ENCODE data around the gene SCGB1D4.
A peak's percentile ranks its signal among the peaks of the same experiment; 100 is the strongest.
"Not testable (repeated sequence)": the region's sequence is repeated elsewhere in the genome, so short reads cannot be mapped to it uniquely, and the experiment has no call there.

Gene SCGB1D4

DNA sequence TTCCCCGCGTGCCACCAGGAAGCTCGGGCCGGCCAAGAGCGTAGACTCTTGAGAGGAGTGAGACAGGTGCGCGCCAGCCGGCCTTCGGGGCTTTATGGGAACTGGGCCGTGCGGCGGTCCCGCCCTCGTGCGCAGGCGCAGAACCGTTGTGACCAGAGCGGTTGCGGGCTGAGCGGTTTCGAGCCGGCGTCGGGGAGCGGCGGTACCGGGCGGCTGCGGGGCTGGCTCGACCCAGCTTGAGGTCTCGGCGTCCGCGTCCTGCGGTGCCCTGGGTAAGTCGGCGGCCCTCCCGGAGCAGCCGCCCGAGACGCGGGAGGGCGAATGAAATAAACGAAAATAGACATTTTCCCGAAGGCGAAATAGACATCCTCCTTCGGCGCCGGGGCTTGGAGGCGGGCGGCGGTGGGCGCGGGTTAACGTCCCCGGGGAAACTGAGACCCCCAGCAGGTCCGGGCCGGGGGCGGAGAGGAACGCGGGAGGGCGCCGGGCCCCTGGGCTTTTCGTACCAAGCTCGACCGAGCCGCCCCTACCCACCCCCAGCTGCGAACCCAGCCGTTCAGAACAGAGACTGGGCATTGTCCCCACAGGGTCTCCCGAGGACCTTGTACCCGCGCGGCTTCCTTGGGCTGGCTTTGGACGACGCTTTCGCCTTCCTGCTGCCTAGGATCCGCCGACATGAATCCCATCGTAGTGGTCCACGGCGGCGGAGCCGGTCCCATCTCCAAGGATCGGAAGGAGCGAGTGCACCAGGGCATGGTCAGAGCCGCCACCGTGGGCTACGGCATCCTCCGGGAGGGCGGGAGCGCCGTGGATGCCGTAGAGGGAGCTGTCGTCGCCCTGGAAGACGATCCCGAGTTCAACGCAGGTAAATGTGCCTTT, 38.7 kb upstream of the SCGB1D4 start, which contains the start of gene ASRGL1:
Gene ASRGL1, plus strand, starts transcription at position 146 of the 879 bp plus-strand sequence. Its CDS starts 530 bp downstream, at position 676.
- TF ChIP-seq, protein P1, sequence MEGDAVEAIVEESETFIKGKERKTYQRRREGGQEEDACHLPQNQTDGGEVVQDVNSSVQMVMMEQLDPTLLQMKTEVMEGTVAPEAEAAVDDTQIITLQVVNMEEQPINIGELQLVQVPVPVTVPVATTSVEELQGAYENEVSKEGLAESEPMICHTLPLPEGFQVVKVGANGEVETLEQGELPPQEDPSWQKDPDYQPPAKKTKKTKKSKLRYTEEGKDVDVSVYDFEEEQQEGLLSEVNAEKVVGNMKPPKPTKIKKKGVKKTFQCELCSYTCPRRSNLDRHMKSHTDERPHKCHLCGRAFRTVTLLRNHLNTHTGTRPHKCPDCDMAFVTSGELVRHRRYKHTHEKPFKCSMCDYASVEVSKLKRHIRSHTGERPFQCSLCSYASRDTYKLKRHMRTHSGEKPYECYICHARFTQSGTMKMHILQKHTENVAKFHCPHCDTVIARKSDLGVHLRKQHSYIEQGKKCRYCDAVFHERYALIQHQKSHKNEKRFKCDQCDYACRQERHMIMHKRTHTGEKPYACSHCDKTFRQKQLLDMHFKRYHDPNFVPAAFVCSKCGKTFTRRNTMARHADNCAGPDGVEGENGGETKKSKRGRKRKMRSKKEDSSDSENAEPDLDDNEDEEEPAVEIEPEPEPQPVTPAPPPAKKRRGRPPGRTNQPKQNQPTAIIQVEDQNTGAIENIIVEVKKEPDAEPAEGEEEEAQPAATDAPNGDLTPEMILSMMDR (IDR thresholded peaks at IDR 0.05; ENCODE audit: low read depth, low read length): no peak
- no peak for DNase-seq (ENCODE audit: extremely low read depth, low read depth)

DNA sequence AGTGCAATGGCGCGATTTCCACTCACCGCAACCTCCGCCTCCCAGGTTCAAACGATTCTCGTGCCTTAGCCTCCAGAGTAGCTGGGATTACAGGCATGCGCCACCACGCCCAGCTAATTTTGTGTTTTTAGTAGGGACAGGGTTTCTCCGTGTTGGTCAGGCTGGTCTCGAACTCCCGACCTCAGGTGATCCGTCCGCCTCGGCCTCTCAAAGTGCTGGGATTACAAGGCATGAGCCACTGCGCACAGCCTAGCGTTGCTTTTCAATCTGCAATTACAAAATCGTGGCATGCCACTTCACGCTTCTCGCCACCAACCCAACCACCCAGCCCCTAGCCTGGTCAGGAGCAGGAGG, 38.1 kb upstream of the SCGB1D4 start:
- DNase-seq (ENCODE audit: extremely low read depth, low read depth): not testable (repeated sequence)

DNA sequence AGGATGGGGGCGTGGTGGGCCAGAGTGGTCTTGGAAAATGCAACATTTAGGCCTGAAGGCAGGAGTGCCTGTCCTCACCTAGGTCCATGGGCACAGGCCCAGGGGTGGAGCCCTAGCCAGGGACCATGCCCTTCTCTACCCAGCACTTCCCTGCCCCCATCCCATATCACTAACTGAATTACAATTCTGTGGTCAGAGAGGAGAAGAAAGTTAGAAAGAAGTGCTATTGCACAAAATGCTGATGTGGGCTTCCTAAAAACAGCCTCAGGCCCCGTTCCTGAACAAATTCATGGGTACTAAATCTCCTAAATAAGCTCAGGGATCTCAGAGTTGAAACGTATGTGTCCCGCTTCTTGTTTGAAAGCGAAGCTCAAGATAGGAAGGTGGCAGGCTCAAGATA, 34.9 kb upstream of the SCGB1D4 start:
- no peak for DNase-seq (ENCODE audit: extremely low read depth, low read depth)
- TF ChIP-seq, protein P1 (IDR thresholded peaks at IDR 0.05; ENCODE audit: low read depth, low read length): no peak

DNA sequence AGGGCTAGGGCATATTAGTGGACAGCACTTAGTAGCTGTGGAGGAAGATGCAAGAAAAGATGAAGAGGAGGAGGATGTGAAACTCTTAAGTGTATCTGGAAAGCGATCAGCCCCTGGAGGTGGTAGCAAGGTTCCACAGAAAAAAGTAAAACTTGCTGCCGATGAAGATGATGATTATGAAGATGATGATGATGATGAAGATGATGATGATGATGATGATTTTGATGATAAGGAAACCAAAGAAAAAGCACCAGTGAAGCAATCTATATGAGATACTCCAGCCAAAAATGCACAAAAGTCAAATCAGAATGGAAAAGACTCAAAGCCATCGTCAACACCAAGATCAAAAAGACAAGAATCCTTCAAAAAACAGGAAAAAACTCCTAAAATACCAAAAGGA, 32.4 kb upstream of the SCGB1D4 start:
- not testable (repeated sequence) for DNase-seq (ENCODE audit: extremely low read depth, low read depth)

DNA sequence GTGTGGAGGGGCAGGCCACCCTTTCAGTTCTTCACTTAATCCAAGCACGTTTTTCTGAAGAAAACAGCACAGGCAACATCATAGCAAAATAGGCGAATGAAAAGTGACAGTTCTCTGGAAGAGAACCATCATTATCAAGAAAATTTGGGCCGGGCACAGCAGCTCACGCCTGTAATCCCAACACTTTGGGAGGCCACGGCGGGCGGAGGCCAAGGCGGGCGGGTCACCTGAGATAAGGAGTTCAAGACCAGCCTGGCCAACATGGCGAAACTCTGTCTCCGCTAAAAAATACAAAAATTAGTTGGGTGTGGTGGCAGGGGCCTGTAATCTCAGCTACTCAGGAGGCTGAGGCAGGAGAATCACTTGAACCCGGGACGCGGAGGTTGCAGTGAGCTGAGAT, 28.7 kb upstream of the SCGB1D4 start:
- not testable (repeated sequence) for DNase-seq (ENCODE audit: extremely low read depth, low read depth)

DNA sequence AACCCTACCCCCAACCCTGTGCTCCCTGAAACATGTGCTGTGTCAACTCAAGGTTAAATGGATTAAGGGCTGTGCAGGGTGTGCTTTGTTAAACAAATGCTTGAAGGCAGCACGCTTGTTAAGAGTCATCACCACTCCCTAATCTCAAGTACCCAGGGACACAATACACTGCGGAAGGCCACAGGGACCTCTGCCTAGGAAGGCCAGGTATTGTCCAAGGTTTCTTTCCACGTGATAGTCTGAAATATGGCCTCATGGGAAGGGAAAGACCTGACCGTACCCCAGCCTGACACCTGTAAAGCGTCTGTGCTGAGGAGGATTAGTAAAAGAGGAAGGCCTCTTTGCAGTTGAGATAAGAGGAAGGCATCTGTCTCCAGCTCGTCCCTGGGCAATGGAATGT, 27.8 kb upstream of the SCGB1D4 start:
- not testable (repeated sequence) for DNase-seq (ENCODE audit: extremely low read depth, low read depth)

DNA sequence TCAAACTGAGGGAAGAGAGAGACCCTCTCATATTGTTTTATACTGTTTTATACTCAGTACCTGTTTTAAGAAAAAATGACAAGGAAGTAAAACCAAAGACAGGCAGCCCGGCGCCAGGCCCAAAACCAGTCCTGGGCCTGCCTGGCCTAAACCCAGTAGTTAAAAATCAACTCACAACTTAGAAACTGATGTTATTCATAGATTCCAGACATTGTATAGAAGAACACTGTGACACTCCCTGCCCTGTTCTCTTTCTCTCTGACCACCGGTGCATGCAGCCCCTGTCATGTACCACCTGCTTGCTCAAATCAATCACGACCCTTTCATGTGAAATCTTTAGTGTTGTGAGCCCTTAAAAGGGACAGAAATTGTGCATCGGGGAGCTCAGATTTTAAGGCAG, 26.9 kb upstream of the SCGB1D4 start:
- not testable (repeated sequence) for DNase-seq (ENCODE audit: extremely low read depth, low read depth)

DNA sequence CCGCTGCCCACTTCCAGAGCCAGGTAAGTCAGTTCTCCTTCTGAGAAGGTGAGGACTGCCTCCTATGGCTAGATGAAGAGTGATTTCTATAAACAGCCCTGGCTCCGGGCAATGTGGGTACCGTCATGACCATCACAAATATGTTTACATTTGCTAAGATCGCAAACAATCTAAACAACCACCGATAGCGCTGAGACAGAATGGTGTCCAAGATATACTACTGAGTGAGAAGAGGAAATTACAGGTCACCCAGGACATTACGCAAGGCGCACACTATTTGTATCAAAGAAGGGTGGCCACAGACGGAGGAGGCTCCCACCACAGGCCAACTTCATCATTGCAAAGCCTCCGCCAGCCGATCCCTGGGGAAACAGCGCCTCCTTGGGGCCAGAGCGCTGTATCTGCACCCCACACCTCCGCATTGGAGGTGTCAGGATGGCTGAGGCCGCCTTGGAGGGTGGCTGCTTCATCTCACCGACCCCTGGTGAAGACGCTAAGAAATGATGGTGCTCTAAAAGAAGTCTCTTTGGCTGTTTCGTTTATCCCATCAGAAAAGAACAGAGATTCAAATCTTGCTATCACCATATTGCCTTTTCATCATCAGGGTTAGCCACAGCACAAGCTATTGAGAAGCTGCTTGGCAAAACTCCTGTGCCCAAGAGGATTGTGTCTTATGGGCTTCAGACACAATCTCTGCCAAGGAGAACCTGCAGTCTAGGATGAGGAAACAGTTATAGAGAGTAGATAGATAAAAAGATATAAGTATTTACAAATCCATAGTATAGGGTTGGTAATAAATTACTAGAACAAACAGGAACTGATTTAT, 26.1 kb upstream of the SCGB1D4 start:
- no peak for DNase-seq (ENCODE audit: extremely low read depth, low read depth)
- TF ChIP-seq, protein P1 (IDR thresholded peaks at IDR 0.05; ENCODE audit: low read depth, low read length): peak; percentile 33

DNA sequence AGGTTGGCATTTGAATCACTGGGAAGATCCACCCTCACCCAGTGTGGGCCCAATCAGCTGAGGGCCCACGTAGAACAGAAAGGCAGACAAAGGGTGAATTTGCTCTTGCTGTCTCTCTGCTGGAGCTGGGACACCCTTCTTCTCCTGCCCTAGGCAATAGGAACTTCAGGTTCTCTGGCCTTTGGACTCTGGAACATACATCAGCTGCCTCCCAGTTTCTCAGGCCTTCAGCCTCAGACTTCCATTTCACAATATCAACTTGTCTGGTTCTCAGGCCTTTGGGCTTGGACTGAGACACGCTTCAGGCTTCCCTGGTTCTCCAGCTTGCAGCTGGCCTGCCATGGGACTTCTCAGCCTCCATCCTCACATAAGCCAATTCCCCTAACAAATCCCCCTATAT, 23.6 kb upstream of the SCGB1D4 start:
- TF ChIP-seq, protein P1 (IDR thresholded peaks at IDR 0.05; ENCODE audit: low read depth, low read length): no peak
- no peak for DNase-seq (ENCODE audit: extremely low read depth, low read depth)

DNA sequence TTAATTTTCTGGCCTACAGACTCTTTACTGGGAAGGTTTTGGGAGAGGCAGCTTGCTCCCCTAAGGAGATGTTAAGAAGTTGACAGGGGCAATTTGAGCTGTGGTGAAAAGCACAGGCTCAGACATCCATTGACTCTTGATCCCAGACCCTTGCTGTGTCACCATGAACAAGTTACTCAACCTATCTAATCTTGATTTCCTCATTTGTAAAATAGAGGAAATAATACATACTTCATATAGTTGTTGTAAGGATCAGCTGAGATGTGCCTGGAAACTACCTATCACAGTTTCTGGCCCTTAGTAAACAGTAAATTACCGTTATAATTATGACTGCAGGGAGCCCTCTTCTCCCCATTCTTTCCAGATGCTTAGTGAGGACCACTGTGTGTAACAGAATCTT, 16.6 kb upstream of the SCGB1D4 start:
- no peak for DNase-seq (ENCODE audit: extremely low read depth, low read depth)
- TF ChIP-seq, protein P1 (IDR thresholded peaks at IDR 0.05; ENCODE audit: low read depth, low read length): no peak
